Measurements from ENCODE around the gene CWC15. TPM values are rescaled to one million over a fixed set of nuclear protein-coding genes. Genes with fewer than 3 reads are reported as not detected.

Gene CWC15
- total RNA-seq, 2 donors from 2014 or later = 19.2 to 38.6 TPM

Other genes with a start within 250 kb of the CWC15 start
- 10 to 100 TPM; 20.4 to 21.5 TPM for gene AMOTL1, start 205.2 kb downstream of the CWC15 start, total RNA-seq
- under 1 TPM in 1 of 2 donors, not detected in 1; 0.78 TPM for gene KDM4D, start 153 bp upstream of the CWC15 start, total RNA-seq
- gene KDM4E, start 51.7 kb upstream of the CWC15 start, total RNA-seq = not detected
- gene KDM4F, start 75.9 kb upstream of the CWC15 start, total RNA-seq = not detected
- gene SRSF8, start 93.4 kb upstream of the CWC15 start, total RNA-seq = 10 to 100 TPM; 22.7 to 23.9 TPM
- gene ENDOD1, start 116.3 kb upstream of the CWC15 start, total RNA-seq = 10 to 100 TPM in 1 of 2 donors, 1 to 10 TPM in 1; 8.6 to 13.7 TPM

Data from body of pancreas (tissue), 2 donors.